ENCODE measurements around the gene SCYGR2. TPM values are rescaled to one million over a fixed set of nuclear protein-coding genes. Genes with fewer than 3 reads are reported as not detected.

The SCYGR2 gene
- total and polyA plus RNA-seq, 2 donors (not counting 3 experiments of a cell fraction or from before 2014, with no cell fraction given): not detected

DNA sequence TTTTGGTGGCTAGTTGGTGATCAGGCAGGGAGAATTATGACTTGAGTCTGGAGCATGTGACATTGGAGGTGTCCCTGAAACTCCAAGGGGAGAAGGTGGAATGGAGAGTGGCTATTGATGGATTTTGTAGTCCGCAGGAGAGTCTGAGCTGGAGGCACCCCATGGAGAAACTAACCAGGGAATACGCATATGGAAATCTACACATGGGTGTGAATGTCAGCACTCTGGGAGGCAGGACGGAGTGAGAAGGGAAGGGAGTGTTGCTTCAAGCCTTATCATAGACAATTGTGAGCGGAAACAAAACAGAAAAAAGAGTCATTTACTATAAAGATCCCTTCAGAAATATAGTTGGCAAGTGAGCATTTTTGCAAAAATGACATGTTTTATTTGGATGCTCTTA, 17.9 kb downstream of the SCYGR2 start:
- DNase-seq (ENCODE audit: low read depth, low spot score) (no peak), FAIRE-seq (peak; percentile 28)
- no peaks in the 10 kb centered on the region for H4K20me1 ChIP-seq (replicated peaks; ENCODE audit: control insufficient read depth, extremely low read depth, insufficient read depth, low read length)
- ChIA-PET POLR2A (no interaction called here), CTCF (no interaction called here)
- no peak overlapping the region for H3K27ac ChIP-seq (ENCODE audit: insufficient read depth, low read depth, low read length)
- intact Hi-C loops (cut with micrococcal nuclease): no loop called here
- no peak overlapping the region for H3K9ac ChIP-seq (replicated peaks; ENCODE audit: extremely low read depth, insufficient read depth, low read length)
- no peaks in the 10 kb centered on the region for H3K36me3 ChIP-seq (ENCODE audit: control insufficient read depth in 2 of 2, extremely low read depth in 1 of 2, insufficient read depth in 2 of 2, low read length in 2 of 2)
- H3K9me1 ChIP-seq (replicated peaks; ENCODE audit: control insufficient read depth, extremely low read depth, insufficient read depth, low read length): no peaks in the 10 kb centered on the region
- no peaks in the 10 kb centered on the region for H3K4me1 ChIP-seq (ENCODE audit: control insufficient read depth, extremely low read depth, insufficient read depth, low read length)
- H3K9me3 ChIP-seq (replicated peaks; ENCODE audit: control insufficient read depth, insufficient read depth, low read length): no peaks in the 10 kb centered on the region
- H3K79me2 ChIP-seq (ENCODE audit: control insufficient read depth, insufficient read depth, low read length): no peaks in the 10 kb centered on the region
- BruUV-seq (replicated peaks): no TSS peak
- H2AFZ ChIP-seq (ENCODE audit: low read depth, low read length): no peak overlapping the region
- H3K27me3 ChIP-seq (ENCODE audit: control insufficient read depth in 2 of 2, insufficient read depth in 2 of 2, low read length in 2 of 2): no peaks in the 10 kb centered on the region
- dilution Hi-C loops (cut with MboI; ENCODE audit: extremely low pct_ligation_motif_present, low sequenced_read_pairs): no loop called here
- H3K4me3 ChIP-seq (replicated peaks in 1 of 3; ENCODE audit: insufficient read depth in 1 of 3, low read depth in 1 of 3, low read length in 3 of 3): no peak overlapping the region
- H3K4me2 ChIP-seq (ENCODE audit: insufficient read depth, low read length): no peak overlapping the region
- TF ChIP-seq, protein P1, sequence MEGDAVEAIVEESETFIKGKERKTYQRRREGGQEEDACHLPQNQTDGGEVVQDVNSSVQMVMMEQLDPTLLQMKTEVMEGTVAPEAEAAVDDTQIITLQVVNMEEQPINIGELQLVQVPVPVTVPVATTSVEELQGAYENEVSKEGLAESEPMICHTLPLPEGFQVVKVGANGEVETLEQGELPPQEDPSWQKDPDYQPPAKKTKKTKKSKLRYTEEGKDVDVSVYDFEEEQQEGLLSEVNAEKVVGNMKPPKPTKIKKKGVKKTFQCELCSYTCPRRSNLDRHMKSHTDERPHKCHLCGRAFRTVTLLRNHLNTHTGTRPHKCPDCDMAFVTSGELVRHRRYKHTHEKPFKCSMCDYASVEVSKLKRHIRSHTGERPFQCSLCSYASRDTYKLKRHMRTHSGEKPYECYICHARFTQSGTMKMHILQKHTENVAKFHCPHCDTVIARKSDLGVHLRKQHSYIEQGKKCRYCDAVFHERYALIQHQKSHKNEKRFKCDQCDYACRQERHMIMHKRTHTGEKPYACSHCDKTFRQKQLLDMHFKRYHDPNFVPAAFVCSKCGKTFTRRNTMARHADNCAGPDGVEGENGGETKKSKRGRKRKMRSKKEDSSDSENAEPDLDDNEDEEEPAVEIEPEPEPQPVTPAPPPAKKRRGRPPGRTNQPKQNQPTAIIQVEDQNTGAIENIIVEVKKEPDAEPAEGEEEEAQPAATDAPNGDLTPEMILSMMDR (IDR thresholded peaks at IDR 0.05; ENCODE audit: extremely low read depth in 1 of 2, insufficient read depth in 1 of 2, low read depth in 1 of 2, low read length in 2 of 2): no peak
- TF ChIP-seq MYC (IDR thresholded peaks at IDR 0.05; ENCODE audit: low read depth, low read length) (no peak), EZH2 (IDR thresholded peaks at IDR 0.05; ENCODE audit: borderline replicate concordance, low read depth, low read length, severe bottlenecking) (no peak), JUN (IDR thresholded peaks at IDR 0.05; ENCODE audit: borderline replicate concordance, insufficient read depth, insufficient read length, low read depth) (no peak), GATA2 (IDR thresholded peaks at IDR 0.05; ENCODE audit: insufficient read depth, insufficient read length, low read depth, low read length) (no peak), POLR2A (IDR thresholded peaks at IDR 0.05; ENCODE audit: low read depth, low read length) (no peak), POLR2AphosphoS5 (IDR thresholded peaks at IDR 0.05; ENCODE audit: insufficient read depth, low read depth, low read length) (no peak), FOS (IDR thresholded peaks at IDR 0.05; ENCODE audit: borderline replicate concordance, insufficient read depth, low read length) (no peak)
- TF ChIP-seq, protein P2, sequence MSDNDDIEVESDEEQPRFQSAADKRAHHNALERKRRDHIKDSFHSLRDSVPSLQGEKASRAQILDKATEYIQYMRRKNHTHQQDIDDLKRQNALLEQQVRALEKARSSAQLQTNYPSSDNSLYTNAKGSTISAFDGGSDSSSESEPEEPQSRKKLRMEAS (IDR thresholded peaks at IDR 0.05; ENCODE audit: insufficient read depth, insufficient read length): no peak
